ENCODE results near the gene VEGFC.

DNA sequence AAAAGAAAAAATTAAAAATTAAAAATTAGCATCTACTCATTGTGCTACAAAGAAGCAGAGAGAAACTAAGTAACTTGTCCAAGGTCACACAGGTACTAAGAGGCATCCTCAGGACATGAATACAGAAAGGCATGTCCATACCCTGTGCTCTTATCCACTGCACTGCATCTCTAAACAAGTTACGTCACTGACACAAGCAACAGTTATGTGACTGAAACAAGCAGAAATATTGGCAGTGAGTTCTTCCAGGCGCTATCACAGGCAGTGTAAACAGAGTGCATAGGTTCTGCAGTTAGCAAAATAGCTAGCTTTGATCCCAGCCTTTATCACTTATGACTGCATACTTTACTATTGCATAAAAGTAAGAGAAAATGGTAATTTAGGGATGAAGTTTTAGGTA, 7.9 kb downstream of the VEGFC start:
- TF ChIP-seq, protein P1, sequence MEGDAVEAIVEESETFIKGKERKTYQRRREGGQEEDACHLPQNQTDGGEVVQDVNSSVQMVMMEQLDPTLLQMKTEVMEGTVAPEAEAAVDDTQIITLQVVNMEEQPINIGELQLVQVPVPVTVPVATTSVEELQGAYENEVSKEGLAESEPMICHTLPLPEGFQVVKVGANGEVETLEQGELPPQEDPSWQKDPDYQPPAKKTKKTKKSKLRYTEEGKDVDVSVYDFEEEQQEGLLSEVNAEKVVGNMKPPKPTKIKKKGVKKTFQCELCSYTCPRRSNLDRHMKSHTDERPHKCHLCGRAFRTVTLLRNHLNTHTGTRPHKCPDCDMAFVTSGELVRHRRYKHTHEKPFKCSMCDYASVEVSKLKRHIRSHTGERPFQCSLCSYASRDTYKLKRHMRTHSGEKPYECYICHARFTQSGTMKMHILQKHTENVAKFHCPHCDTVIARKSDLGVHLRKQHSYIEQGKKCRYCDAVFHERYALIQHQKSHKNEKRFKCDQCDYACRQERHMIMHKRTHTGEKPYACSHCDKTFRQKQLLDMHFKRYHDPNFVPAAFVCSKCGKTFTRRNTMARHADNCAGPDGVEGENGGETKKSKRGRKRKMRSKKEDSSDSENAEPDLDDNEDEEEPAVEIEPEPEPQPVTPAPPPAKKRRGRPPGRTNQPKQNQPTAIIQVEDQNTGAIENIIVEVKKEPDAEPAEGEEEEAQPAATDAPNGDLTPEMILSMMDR (IDR thresholded peaks at IDR 0.05; ENCODE audit: poor library complexity, severe bottlenecking): no peak
- TF ChIP-seq EZH2 (IDR thresholded peaks at IDR 0.05; ENCODE audit: borderline replicate concordance, insufficient read depth, low read length, poor library complexity, severe bottlenecking): no peak
- TF ChIP-seq POLR2AphosphoS5 (IDR thresholded peaks at IDR 0.05): no peak
- no peak for TF ChIP-seq EP300 (conservative IDR thresholded peaks at IDR 0.05; ENCODE audit: poor library complexity, severe bottlenecking)
- no peak for TF ChIP-seq MXI1 (conservative IDR thresholded peaks at IDR 0.05; ENCODE audit: poor library complexity, severe bottlenecking)
- TF ChIP-seq RAD21 (conservative IDR thresholded peaks at IDR 0.05): no peak
- TF ChIP-seq REST (IDR thresholded peaks at IDR 0.05; ENCODE audit: borderline replicate concordance): no peak
- TF ChIP-seq TAF1 (IDR thresholded peaks at IDR 0.05; ENCODE audit: low read depth): no peak
- no peak for TF ChIP-seq SMC3 (conservative IDR thresholded peaks at IDR 0.05; ENCODE audit: poor library complexity)

Measured in neural cell (in vitro differentiated cells).